GM10248 (cell line): ENCODE data around the gene SCARF1.

ENCODE experiments used
- CTCF ChIA-PET: fragments of 300-600 bp; sonication (Branson Sonifier 250); formaldehyde crosslinking; extraction: SDS; loops from one replicate; lab custom pipeline; 2021; ENCODE audit warnings: antibody characterized with exemption; lab: Yijun Ruan, JAX
- POLR2A ChIA-PET: fragments of 350-650 bp; sonication (Branson Sonifier 250); formaldehyde crosslinking; extraction: SDS; loops from one replicate; lab custom pipeline; 2020; ENCODE audit warnings: antibody characterized with exemption; lab: Yijun Ruan, JAX
- DNase-seq: peaks from one replicate; pipeline ENCODE4 v3.0.0; 2012; ENCODE audit errors: extremely low spot score
- TF ChIP-seq, protein P1 (sequence below): IDR thresholded peaks from 2 replicates; pipeline ENCODE4 v1.5.1; 2012; ENCODE audit warnings: mild to moderate bottlenecking, low read depth; ENCODE audit errors: extremely low read depth, missing control alignments, control extremely low read depth

The SCARF1 gene

DNA sequence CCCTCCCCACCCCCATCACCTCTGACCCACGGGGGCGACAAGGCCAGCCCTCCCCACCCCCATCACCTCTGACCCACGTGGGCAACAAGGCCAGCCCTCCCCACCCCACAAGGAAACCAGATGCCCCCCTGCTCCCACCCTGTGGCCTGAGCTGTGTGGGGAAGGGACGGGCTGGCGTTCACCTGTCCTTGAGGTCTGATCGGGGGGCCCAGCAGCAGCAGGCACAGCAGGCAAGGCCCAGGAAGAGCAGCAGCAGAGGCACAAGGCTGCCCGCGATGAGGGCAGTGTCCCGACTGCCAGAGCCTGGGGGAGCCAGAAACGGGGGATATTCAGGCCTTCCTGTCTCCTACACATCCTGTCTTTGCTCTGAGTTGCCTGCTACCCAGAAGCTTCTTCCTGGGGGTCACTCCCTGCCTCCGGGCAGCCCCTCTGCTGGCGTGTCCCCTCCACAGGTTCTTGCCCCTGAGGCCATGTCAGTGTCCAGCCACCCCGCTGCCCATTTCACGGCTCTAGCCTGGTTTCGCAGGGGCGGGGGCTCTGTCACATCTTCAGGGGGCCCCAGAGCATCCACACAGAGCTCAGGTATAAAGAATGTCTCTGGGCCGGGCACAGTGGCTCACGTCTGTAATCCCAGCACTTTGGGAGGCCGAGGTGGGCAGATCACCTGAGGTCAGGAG is 6.8 kb downstream of the SCARF1 start:
- no peak for DNase-seq
- TF ChIP-seq, protein P1, sequence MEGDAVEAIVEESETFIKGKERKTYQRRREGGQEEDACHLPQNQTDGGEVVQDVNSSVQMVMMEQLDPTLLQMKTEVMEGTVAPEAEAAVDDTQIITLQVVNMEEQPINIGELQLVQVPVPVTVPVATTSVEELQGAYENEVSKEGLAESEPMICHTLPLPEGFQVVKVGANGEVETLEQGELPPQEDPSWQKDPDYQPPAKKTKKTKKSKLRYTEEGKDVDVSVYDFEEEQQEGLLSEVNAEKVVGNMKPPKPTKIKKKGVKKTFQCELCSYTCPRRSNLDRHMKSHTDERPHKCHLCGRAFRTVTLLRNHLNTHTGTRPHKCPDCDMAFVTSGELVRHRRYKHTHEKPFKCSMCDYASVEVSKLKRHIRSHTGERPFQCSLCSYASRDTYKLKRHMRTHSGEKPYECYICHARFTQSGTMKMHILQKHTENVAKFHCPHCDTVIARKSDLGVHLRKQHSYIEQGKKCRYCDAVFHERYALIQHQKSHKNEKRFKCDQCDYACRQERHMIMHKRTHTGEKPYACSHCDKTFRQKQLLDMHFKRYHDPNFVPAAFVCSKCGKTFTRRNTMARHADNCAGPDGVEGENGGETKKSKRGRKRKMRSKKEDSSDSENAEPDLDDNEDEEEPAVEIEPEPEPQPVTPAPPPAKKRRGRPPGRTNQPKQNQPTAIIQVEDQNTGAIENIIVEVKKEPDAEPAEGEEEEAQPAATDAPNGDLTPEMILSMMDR = no peak
- ChIA-PET CTCF (interaction anchor here (0.9 to 3.7 kb wide), 4 partner anchors 9 to 32 kb away, joined by 3 to 16 read pairs (median 9); partner anchors contain the start of gene SLC43A2), POLR2A (interaction anchor here (1.7 kb wide), 1 partner anchor 8 kb away, joined by 5 read pairs; no protein-coding TSS in a partner anchor)

DNA sequence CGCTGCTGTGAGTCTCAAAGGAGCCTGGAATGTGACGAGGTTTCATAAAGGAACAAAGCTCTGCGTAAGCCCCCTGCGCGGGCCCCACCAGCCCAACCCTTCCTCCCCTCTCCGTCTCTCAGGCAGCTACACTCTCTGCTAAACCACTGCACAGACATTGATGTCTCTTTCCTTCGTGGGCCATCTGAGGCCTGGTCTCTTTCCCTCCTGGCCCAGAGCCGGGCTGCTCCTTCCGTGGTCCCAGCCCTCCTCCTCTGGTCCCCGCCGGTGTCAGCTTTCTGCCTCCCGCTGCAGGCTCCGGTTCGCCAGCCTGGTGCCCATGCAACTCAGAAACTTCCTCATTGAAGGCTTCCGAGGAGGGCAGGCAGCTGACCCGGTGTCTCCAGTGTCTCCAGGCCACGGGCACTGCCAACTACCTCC is 7.4 kb downstream of the SCARF1 start:
- ChIA-PET POLR2A (no interaction called here), CTCF (interaction anchor here (0.9 to 3.7 kb wide), 3 partner anchors 8 to 31 kb away, joined by 3 to 15 read pairs (median 3); no protein-coding TSS in a partner anchor)
- TF ChIP-seq, protein P1 = no peak
- DNase-seq = no peak

DNA sequence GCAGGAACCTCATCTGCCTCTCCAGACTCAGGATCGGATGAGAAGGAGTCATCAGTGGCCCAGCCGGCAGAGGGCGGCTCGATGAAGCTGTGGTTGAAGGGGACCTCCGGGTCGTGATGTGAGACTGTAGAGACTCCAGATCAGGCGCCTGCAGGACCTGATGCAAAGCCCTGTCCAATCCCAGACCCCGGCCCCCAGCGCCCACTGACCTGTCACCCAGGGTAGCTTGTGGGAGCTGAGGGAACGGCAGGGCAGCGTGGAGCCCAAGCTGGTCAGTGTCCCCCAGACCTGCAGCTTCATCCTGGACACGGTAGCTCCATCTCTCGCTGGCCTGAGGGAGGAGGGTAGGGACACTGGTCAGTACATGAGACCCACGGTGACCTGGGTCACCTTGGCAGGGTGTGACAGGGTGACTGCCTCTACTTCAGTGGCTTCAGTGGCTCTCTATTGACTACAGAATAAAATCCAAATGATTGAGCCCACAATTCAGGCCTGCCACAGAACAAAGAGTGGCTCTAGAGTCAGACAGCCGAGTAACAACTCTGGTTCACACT is 8.7 kb downstream of the SCARF1 start:
- POLR2A ChIA-PET = no interaction called here
- TF ChIP-seq, protein P1 = no peak
- no peak for DNase-seq
- CTCF ChIA-PET = interaction anchor here (1.3 kb wide), 1 partner anchor 62 kb away, joined by 4 read pairs; no protein-coding TSS in a partner anchor

DNA sequence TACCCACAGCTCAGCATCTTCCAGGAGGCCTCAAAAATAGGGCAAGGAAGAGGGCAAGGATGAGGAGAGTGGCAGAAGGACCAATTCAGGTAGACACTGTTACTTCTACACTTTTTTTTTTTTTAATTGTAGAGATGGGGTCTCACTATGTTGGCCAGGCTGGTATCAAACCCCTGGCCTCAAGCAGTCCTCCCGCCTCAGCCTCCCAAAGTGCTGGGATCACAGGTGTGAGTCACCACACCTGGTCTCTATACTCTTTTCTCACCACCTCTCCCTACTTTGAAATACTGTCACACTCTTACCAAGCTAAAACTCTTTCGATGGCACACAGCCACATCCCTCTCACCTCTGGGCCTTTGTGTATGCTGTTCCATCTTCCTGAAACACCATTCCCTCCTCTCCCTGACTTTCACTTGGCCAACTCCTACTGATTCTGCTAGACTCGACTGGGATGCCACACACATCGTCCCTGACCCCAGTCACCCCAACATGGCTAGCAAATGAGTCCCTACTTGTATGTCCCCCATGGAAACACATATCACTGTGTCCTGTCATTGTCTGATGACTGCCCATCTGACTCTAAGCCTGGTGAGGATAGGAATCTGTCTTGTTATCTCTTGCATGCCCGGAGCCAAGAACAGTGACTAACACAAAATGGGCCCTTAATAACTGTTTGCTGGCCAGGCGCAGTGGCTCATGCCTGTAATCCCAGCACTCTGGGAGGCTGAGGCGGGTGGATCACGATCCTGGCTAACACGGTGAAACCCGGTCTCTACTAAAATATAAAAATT is 9.7 kb downstream of the SCARF1 start:
- ChIA-PET POLR2A (no interaction called here), CTCF (interaction anchor here (0.7 kb wide), 1 partner anchor 28 kb away, joined by 3 read pairs; no protein-coding TSS in a partner anchor)
- TF ChIP-seq, protein P1 = no peak
- no peak for DNase-seq

DNA sequence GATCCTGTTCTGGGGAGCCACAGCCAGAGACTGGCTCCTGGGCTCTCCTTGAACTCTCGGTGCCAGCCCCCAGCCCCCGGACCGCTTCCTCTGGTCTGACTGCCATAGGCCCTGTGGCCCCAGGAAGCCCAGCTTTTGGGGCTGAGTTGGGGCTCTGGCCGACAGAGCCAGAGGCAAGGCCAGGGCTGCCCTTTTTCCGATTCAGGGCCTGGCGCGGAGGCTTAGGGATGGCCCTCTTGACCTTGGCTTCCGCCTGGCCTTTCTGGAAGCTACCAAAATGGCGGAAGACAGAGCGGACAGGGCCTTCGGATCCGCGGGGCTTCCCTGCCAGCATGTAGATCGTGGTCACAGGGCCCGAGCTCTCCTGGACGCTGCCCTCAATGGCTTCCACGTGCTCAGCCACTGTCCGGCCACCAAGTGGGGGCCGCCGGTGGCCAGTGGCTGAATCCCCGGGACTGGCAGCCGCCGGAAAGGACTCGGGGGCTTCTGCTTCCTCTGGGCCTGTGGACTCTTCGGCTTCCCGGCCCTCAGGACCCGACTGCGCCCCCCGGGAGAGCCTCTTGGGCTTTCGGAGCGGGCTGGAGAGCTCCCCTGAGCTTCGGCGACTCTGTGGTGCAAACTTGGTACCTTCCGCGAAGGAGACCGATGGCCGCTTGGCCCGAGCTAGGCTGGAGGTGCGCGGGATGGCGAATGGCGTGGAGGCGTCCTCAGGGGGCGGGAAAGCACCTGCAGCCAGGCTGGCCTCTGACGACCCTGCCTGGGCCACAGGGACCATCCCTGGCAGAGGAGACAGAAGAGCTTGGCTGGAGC is 10.5 kb downstream of the SCARF1 start:
- no peak for DNase-seq
- TF ChIP-seq, protein P1 = no peak
- CTCF ChIA-PET = interaction anchor here (0.7 kb wide), 1 partner anchor 28 kb away, joined by 3 read pairs; no protein-coding TSS in a partner anchor
- POLR2A ChIA-PET = no interaction called here
